KBM-7 (cell line): ENCODE results near the gene SPACA6.
"Not testable (repeated sequence)": the region's sequence is repeated elsewhere in the genome, so short reads cannot be mapped to it uniquely, and the experiment has no call there.

ENCODE experiments used
- DNase-seq: peaks from one replicate; pipeline ENCODE4 v3.0.0-alpha.2; 2015
- in situ Hi-C: fragments of 300-500 bp; cut with MboI; formaldehyde crosslinking; loops from 2 replicates; pipeline ENCODE4 v1.14.3; 2020; ENCODE audit warnings: low sequenced_read_pairs, low pct_unique_long_range_greater_than_20kb, mixed read lengths

SPACA6 gene

GRCh38 chr19:51693260-51693659, at the start of gene SPACA6:
TSS of gene SPACA6 (plus strand) at chr19:51693330. CDS start at chr19:51693527, 197 bp downstream.
- in situ Hi-C loops = no loop called here
- no peak for DNase-seq

GRCh38 chr19:51644636-51645271, 48.4 kb upstream of the SPACA6 start:
- in situ Hi-C loops = no loop called here
- DNase-seq = no peak

GRCh38 chr19:51646730-51647129, 46.4 kb upstream of the SPACA6 start, which contains the start of gene SIGLEC14:
TSS of gene SIGLEC14 (minus strand) at chr19:51646825. CDS start at chr19:51646759, 66 bp downstream.
- in situ Hi-C loops = not testable (repeated sequence)

GRCh38 chr19:51647318-51647717, 45.8 kb upstream of the SPACA6 start:
- no peak for DNase-seq
- in situ Hi-C loops = no loop called here

More at GRCh38 chr19:51646730-51647129, 46.4 kb upstream of the SPACA6 start, which contains the start of gene SIGLEC14:
- peak; percentile 91 for DNase-seq

DNA sequence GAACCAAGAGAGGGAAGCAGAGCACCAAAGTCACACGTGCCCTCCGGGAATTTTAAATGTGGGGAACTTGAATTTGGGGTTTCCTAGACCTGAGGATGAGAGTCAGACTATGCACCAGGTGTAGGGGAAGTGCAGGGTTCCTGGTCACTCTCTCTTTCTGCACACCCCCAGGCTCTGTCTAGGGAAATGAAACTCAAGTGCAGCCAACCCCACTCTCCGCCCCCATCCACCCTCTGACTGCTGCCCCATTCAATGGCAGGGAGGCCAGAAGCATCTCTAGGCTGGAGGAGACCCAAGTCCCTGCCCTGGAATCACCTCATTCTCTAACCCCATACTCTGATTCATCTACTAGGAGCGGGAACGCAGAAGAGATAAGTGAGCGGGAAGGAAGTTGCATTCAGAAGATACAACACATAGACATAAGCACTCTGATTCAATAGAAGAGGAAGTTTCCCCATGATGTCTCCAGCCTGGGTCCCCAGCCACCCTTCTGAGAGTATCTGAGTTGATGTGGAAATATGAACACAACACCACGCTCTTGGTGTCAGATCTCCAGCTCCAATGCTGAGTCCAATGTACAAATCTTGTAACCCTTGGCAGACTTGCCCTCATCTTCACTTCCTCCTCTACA, 41.8 kb upstream of the SPACA6 start:
- in situ Hi-C loops = no loop called here

DNA sequence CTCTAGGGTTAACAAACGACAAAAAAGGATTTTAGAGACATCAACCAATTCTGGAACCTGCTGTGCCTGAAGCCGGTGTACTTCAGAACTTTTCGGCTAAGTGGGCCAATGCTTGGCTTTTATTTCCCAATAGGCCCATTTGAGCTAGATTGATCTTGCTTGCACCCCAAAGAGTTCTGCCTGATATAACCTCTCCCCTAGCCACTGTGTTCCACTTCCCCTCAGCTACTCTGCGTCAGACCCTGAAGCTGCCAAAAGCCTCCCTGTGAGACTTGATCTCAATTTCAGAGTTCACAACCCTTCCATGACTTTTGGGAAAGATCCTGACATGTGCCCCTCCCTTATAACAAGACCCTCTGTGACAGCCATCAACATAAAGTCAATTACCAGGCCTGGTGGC, 40.9 kb upstream of the SPACA6 start:
- no peak for DNase-seq
- in situ Hi-C loops = no loop called here

More for the DNA sequence above, 41.8 kb upstream of the SPACA6 start:
- peak; percentile 49 for DNase-seq

- in situ Hi-C loops = no loop called here
- DNase-seq = no peak
Observed at GRCh38 chr19:51653162-51653561, 40.0 kb upstream of the SPACA6 start.

- no peak for DNase-seq
- in situ Hi-C loops = no loop called here
Observed at GRCh38 chr19:51654783-51655182, 38.3 kb upstream of the SPACA6 start.

- in situ Hi-C loops = no loop called here
Observed at GRCh38 chr19:51660975-51661600, 32.0 kb upstream of the SPACA6 start.

DNA sequence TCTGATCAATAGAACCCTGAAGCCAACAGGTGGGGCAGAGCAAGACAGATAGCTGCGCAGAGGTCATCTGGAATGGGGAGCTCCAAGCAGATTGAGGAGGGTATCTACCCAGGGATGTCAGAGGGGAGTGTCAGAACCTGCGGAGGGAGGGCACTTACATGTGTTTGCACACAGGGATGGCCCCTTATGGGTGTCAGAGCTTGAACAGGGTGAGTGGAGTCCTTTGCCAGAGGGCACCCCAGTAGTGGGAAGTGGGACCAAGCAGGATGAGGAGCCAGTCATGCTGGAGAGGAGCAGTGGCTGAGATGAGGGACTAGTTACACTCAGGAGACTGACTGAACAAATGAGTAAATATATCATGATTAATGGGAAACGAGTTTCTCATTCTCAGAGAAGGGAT, 29.5 kb upstream of the SPACA6 start:
- DNase-seq = no peak
- in situ Hi-C loops = no loop called here

More at GRCh38 chr19:51660975-51661600, 32.0 kb upstream of the SPACA6 start:
- DNase-seq = peak; percentile 84

DNA sequence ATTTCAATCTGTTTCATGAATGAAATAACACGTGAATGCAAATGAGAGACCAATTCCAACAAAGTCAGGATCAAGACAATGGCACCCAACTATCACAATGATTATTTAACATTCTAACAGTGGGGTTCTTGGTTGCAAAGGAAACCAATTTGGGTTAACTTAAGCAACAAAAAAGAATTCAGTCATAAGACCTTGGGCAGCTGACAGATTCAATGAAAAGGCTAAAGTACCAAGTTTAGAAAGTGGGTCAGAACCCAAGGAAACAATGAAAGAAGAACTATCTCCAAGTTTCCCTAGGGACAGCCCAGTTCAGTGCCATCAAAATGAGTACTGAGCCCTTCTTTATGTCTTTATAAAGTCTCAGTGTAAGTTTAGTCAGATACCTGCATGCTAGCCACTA, 29.0 kb upstream of the SPACA6 start:
- no peak for DNase-seq

GRCh38 chr19:51664997-51665396, 28.1 kb upstream of the SPACA6 start:
- in situ Hi-C loops = no loop called here
- DNase-seq = no peak

More for the DNA sequence above, 29.0 kb upstream of the SPACA6 start:
- in situ Hi-C loops = no loop called here

DNA sequence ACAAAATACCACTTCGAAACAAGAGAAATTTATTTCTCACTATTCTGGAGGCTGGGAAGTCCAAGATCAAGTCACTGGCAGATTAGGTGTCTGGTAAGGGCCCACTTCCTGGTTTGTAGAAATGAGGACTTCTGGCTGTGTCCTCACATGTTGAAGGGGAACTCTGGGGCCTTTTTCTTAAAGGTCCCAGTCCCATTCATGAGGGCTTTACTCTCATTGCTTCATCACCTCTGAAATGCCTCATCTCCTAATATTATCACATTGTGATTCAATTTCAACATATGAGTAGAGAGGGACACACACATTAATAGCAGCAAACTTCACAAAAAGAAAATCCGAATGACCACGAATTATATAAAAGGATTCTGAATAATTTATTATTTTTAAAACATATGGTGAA, 24.9 kb upstream of the SPACA6 start:
- in situ Hi-C loops = no loop called here
- no peak for DNase-seq

GRCh38 chr19:51675911-51676565, 17.1 kb upstream of the SPACA6 start:
- DNase-seq = peak; percentile 27
- in situ Hi-C loops = not testable (repeated sequence)

- in situ Hi-C loops = no loop called here
- peak; percentile 74 for DNase-seq
Observed at GRCh38 chr19:51676566-51677083, 16.5 kb upstream of the SPACA6 start.

DNA sequence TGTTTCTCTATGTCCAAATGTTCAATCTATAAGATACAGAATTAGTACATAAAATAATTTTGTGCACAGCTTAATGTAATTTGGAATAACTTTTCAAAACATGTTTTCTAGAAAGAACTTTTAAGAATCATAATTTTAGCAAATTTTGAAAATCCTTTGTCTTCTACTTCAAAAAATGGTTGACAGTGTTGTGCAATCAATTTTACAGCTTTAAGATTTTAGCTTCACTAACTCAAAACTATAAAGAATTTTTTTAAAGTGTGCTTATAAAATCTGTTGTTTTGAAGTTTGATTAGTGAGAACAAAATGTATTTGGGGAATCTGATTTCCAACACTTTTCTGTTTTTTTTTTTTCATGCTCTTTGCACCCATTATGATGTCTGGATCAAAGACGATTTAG, 12.7 kb upstream of the SPACA6 start:
- in situ Hi-C loops = no loop called here
- no peak for DNase-seq

DNA sequence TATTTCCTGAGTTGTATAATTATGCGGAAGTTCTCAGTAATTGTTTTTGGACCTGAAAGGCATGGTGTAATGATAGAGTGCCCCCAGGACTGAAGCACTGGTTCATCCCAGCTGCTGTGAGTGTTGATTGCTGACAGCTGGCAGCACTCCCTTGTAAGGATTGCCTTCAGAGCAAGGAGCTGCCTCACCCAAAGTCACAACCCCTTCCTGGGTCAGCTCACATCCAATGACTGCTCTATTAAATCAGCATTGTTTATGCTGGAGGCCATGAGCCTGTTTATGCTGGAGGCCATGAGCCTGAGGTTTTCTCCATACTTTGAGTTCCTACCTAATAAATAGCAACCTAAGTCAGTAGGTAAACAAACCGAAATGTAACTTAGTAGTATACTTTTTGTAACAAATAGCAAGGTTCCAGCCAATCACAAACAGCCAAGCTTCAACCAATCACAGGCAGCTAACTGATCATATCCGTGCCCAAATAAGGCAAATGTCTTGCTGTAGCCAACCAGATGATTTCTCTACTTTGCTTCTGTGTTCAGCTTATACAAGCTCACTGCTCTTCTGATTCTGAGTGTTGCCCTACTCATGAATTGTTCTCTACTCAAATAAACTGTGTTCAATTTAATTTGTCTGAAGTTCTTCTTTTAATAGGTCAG, 11.7 kb upstream of the SPACA6 start:
- in situ Hi-C loops = no loop called here
- peak; percentile 87 for DNase-seq

DNA sequence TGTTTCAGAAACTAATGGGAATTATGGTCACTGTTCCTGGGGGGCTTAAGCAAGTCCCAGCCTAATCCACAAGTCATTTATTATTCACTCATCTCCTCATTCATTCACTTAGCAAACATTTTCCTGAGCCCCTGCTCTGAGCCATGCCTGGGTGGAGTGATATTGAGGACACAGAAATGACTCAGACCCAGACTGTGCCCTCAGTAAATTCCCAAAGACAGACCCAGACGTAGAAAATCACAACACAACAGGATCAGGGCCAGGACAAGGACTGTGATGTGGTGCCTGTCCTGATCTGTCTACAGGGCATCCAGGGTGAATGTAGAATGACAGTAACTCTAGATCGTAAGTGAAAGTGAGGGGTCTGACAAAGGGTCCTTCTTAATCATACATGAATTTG, 7.0 kb upstream of the SPACA6 start:
- no peak for DNase-seq
- in situ Hi-C loops = no loop called here
